Breast epithelium (tissue), 4 donors: ENCODE data around the gene SELENOP. TPM values are rescaled to one million over a fixed set of nuclear protein-coding genes. Genes with fewer than 3 reads are reported as not detected.

ENCODE experiments used
- DNase-seq, 2 donors: peaks; one replicate each; pipeline ENCODE4 v3.0.0-alpha.2; 2019; ENCODE audit warnings: low spot score in 2 of 2
- H3K27ac ChIP-seq, 2 donors: fragments of 200-600 bp; sonication (generic) in 1 of 2; one replicate each; pipeline ENCODE4 v1.5.1; 2016 to 2019; ENCODE audit warnings: mild to moderate bottlenecking in 1 of 2
- H3K27me3 ChIP-seq, 2 donors: fragments of 200-600 bp; sonication (generic) in 1 of 2; one replicate each; pipeline versions ENCODE4 v1.5.1 to v1.6.0; 2017 to 2019; ENCODE audit warnings: control low read depth in 1 of 2, mild to moderate bottlenecking in 1 of 2
- H3K36me3 ChIP-seq: fragments of 200-600 bp; one replicate; pipeline ENCODE4 v1.5.1; 2019
- H3K4me1 ChIP-seq, 2 donors: fragments of 200-600 bp; sonication (generic); one replicate each; pipeline ENCODE4 v1.5.1; 2016 to 2019; ENCODE audit warnings: control low read depth in 1 of 2
- H3K4me3 ChIP-seq, 3 donors: fragments of 200-600 bp; sonication (generic); 1 replicate in 2 of 3; 2 replicates in 1 of 3; pipeline ENCODE4 v1.5.1; 2016 to 2019; ENCODE audit warnings: mild to moderate bottlenecking in 3 of 3, moderate library complexity in 2 of 3
- H3K9me3 ChIP-seq, 2 donors: fragments of 200-600 bp; sonication (generic) in 1 of 2; one replicate each; pipeline ENCODE4 v1.5.1; 2016 to 2019; ENCODE audit warnings: control low read depth in 1 of 2
- CTCF ChIP-seq, 3 donors: fragments of 450-650 bp; IDR thresholded peaks; one replicate each; pipeline ENCODE4 v1.5.1; 2016 to 2017; ENCODE audit warnings: antibody characterized with exemption in 3 of 3, mild to moderate bottlenecking in 3 of 3, moderate library complexity in 3 of 3
- POLR2A ChIP-seq: fragments of 450-650 bp; IDR thresholded peaks from one replicate; pipeline ENCODE4 v1.6.1; 2016; ENCODE audit warnings: antibody characterized with exemption, mild to moderate bottlenecking, moderate library complexity
- POLR2AphosphoS5 ChIP-seq, 3 donors: sonication (generic); formaldehyde crosslinking; IDR thresholded peaks; one replicate each; pipeline ENCODE4 v1.6.1; 2017; ENCODE audit warnings: antibody characterized with exemption in 3 of 3
- intact Hi-C: fragments of 100-400 bp; cut with DNase I; formaldehyde crosslinking; loops from one replicate; pipeline ENCODE4 v1.15.1; 2023; ENCODE audit warnings: low total_unique reads
- total RNA-seq, 3 donors: library from RNA; depleted of rRNA; stranded (reverse); fragments of >200 nt; gene quantifications; one replicate each; pipeline ENCODE4 v1.1.0, GENCODE V29; 2016

The SELENOP gene
- total RNA-seq, 3 donors from 2014 or later: 509 to 1,868 (median 1,002) TPM

GRCh38 chr5:42768106-42768504 lies 43.6 kb downstream of the SELENOP start:
- Histone ChIP-seq H3K36me3 (no peaks in the 10 kb centered on the region), H3K27me3 (no peaks in the 10 kb centered on the region), H3K9me3 (no peaks in the 10 kb centered on the region), H3K27ac (no peak overlapping the region), H3K4me1 (no peaks in the 10 kb centered on the region), H3K4me3 (no peak overlapping the region)
- no peak for TF ChIP-seq POLR2A
- no peak for TF ChIP-seq POLR2AphosphoS5 (IDR thresholded peaks at IDR 0.05)
- TF ChIP-seq CTCF (IDR thresholded peaks at IDR 0.05): no peak
- intact Hi-C loops: no loop called here
- no peak for DNase-seq

GRCh38 chr5:42767491-42768105 lies 44.1 kb downstream of the SELENOP start:
- H3K4me3 ChIP-seq: no peak overlapping the region
- intact Hi-C loops: no loop called here
- no peaks in the 10 kb centered on the region for H3K27me3 ChIP-seq
- DNase-seq: no peak
- H3K4me1 ChIP-seq: no peaks in the 10 kb centered on the region
- H3K27ac ChIP-seq: no peak overlapping the region
- H3K36me3 ChIP-seq: no peaks in the 10 kb centered on the region
- H3K9me3 ChIP-seq: no peaks in the 10 kb centered on the region
- TF ChIP-seq POLR2AphosphoS5 (IDR thresholded peaks at IDR 0.05) (no peak), POLR2A (no peak), CTCF (IDR thresholded peaks at IDR 0.05) (peak; percentile 27 to 63 (median 57))

- Histone ChIP-seq H3K36me3 (no peaks in the 10 kb centered on the region), H3K9me3 (no peaks in the 10 kb centered on the region), H3K4me1 (no peaks in the 10 kb centered on the region), H3K27me3 (no peaks in the 10 kb centered on the region), H3K27ac (no peak overlapping the region), H3K4me3 (no peak overlapping the region)
- DNase-seq: no peak
- TF ChIP-seq POLR2A (no peak), POLR2AphosphoS5 (IDR thresholded peaks at IDR 0.05) (no peak), CTCF (IDR thresholded peaks at IDR 0.05) (no peak)
- intact Hi-C loops: no loop called here
Measured at GRCh38 chr5:42761791-42762190, 49.9 kb downstream of the SELENOP start.

- no peaks in the 10 kb centered on the region for H3K4me1 ChIP-seq
- no peaks in the 10 kb centered on the region for H3K27me3 ChIP-seq
- no peaks in the 10 kb centered on the region for H3K9me3 ChIP-seq
- no peak for DNase-seq
- H3K36me3 ChIP-seq: no peaks in the 10 kb centered on the region
- intact Hi-C loops: no loop called here
- H3K27ac ChIP-seq: no peak overlapping the region
- no peak for TF ChIP-seq POLR2AphosphoS5 (IDR thresholded peaks at IDR 0.05)
- no peak for TF ChIP-seq CTCF (IDR thresholded peaks at IDR 0.05)
- TF ChIP-seq POLR2A: no peak
- no peak overlapping the region for H3K4me3 ChIP-seq
Measured at GRCh38 chr5:42760426-42760825, 51.3 kb downstream of the SELENOP start.

- DNase-seq: no peak
- intact Hi-C loops: no loop called here
- no peak for TF ChIP-seq CTCF (IDR thresholded peaks at IDR 0.05)
- no peak for TF ChIP-seq POLR2AphosphoS5 (IDR thresholded peaks at IDR 0.05)
- no peak for TF ChIP-seq POLR2A
- Histone ChIP-seq H3K27me3 (no peaks in the 10 kb centered on the region), H3K27ac (no peak overlapping the region), H3K4me1 (no peaks in the 10 kb centered on the region), H3K4me3 (no peak overlapping the region), H3K9me3 (no peaks in the 10 kb centered on the region), H3K36me3 (no peaks in the 10 kb centered on the region)
Measured at GRCh38 chr5:42759456-42759855, 52.2 kb downstream of the SELENOP start.
